Amniotic stem cell (primary cell): ENCODE data around the gene ZBTB46.

Experiments used
- DNase-seq: peaks from one replicate; lab custom pipeline; 2025; lab: John Stamatoyannopoulos, UW

Gene ZBTB46

DNA sequence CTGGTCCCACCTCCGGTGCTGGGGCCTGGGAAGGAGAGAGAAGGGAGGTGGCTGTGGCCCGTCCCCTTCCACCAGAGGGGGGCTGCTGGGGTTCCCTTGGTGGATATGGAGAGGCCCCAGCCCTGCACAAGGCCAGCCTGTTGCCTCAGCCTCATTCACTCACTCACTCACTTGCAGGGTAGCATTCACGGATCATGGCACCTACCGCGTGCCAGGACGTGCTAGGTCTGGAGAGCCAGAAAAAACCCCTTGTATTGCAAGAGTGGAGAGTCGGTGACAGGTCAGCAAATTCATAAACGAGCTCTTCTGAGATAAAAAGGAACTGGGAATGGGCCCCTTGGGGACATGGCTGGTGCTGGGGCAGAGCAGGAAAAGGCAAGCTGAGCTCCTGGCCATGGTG, 6.4 kb upstream of the ZBTB46 start:
- no peak for DNase-seq

DNA sequence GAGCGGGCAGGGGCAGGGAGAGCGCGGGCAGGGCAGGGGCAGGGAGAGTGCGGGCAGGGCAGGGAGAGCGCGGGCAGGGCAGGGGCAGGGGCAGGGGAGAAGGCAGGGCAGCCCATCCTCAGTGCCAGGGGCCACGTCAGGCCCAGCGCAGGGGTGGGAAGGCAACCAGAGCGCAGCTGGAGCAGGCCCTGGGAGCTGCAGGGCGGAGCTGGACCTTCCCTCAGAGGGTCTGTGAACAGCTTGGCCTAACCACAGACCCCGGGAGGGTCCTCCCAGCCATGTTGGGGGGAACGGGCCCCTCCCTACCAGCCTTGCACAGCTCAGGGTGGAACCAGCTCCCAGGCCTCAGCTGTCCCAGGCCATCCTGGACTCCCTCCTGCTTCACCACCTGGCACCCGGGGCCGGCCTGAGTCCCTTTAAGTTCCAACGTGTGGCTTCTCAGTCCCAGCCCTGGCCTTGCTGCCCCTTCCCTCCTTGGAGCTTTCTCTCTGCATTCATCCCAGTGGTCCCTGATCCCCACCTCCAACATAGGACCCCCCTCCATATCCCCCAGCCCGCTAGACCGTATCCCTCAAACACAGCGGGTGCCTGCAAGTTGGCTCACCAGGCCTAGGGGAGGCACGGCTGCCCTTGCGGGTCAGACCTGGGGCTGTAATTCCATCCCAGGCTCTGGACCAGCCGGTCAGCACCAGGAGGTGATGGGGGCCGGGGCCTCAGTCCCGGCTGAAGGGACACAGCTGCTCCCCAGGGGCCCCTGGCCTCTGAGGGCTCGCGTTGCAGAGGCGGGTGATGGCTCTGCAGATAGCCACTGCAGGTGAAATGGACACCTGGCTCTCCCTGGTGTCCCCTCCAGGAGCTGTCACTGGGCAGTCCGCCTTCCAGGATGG, 5.6 kb upstream of the ZBTB46 start:
- DNase-seq, result no peak

DNA sequence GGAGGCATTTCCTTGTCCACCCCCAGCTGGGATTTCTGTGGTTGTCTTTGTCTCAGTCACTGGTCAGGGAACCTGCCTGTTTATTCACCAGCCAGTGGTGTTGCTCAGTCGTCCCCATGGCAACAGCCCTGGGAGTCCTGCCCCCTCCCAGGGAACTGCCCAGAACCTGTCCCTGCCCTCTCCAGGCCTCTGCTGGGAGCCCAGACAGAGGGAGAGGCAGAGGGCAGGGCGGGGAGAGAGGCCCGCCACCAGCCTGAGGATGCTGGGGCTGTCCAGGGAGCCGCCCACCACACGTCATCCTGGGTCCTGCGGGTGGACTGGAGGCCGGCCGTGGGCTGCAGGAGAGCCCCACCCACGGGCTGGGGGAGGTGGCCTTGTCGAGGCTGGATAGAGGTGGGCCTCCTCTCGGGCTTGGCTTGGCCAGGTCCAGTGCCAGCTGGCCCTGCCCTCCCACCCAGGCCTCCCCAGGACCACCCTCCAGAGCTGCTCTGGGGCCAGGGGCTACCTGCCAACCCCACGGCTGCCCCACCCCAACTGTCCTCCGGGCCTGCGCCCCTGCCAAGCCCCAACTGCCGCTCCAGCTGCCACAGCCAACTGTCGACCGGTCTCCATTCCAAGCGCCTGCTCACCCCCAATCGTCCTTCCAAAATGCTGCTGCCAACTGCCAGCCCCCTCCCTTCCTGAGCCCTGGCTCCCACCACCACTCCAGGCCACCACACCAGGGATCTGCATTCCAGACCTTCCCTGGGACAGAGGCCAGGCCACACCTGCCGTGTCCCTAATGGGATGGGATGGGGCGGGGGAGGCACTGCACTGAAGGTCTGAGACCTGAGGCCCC, 4.2 kb upstream of the ZBTB46 start:
- peak; percentile 79 for DNase-seq

- no peak for DNase-seq
These were observed 3.4 kb upstream of the ZBTB46 start for GRCh38 chr20:63834491-63834880.

DNA sequence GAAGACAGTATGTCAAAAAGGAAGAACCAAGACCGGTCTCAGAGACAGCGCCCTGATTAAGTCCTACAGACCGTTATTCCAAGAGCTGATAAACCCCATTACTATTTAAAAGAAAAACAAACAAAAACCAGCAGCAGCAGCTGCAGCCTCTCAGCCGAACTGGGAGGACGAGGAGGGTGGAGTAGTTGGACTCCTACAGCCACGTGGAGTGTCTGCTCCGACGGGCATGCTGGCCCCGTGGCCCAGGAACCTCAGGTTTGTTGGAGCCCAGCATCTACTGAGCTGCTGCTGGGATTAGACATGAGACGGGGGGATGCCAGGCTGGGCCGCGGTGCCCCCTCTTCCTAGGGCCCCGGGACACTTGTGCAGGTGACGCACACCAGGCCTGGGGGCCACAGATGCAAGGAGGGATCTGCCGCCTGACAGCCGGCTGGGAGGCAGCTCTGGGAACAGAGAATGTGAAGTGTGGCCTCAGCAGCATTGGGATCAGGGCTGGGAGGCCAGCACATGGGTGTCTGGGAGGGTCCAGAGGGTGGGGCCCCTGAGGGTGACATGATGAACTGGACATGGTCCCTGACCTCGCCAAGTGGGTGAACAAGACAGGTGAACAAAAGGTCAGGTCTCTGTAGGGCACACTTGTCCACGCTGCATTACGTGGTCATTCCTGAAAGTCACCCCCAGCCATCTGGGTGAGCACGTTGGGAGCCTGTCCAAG, 2.9 kb upstream of the ZBTB46 start:
- no peak for DNase-seq

GRCh38 chr20:63831993-63832686, 1.1 kb upstream of the ZBTB46 start:
- DNase-seq, result no peak

DNA sequence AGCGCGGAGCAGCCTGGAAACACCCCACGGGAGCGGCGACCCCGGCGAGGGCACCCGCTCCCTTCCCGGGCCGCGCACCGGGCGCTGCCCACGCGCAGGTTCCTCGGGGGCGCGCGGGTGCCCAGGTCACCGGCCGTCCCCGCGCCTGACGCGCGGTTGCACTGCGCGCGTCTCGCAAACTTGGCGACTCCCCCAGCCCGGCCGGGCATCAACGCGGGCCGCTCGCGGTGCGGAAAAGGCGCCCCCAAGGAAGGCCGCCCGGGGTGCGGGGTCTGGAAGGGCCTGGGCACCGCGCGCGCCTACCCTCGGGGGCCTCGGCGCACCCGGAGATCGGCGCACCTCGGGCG, 555 bp upstream of the ZBTB46 start:
- no peak for DNase-seq

- DNase-seq, result no peak
These were observed 874 bp downstream of the ZBTB46 start for GRCh38 chr20:63829945-63830835.

DNA sequence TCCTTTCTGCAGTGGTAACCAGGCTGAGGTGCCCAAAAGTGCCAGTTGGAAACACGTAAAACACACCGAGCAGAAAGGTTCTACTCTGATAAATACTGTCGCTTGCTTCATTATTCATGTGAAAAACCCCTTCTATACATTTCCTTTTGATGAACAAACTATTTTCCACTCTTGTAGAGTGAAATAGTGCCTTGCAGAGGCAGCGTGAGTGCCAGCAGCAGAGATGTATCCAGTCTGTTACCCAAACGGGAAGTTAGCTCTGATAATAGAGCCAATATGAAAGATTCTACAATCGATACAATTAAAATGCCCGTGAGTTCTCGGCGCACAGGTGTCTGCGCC, 1.5 kb downstream of the ZBTB46 start:
- DNase-seq, result no peak

DNA sequence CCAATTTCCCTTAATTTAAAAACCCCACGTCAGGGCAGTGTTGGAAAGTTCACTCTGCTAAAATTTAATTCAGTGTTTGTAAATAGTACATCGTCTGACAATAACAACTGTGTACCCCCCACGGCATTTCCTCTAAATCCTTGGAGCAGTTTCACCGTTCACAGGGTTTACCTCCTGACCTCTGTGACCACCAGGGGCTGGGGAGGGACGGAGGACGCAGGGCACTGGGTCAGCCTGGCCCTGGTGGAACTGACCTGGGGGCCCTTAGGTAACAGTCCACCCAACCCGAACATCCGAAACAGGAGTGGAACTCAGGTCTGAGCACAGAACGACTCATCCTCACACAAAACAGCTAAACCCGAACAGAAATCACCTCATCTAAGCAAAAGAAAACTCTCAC, 2.1 kb downstream of the ZBTB46 start:
- DNase-seq, result no peak

- DNase-seq, result no peak
These were observed 2.5 kb downstream of the ZBTB46 start for GRCh38 chr20:63828545-63828944.

DNA sequence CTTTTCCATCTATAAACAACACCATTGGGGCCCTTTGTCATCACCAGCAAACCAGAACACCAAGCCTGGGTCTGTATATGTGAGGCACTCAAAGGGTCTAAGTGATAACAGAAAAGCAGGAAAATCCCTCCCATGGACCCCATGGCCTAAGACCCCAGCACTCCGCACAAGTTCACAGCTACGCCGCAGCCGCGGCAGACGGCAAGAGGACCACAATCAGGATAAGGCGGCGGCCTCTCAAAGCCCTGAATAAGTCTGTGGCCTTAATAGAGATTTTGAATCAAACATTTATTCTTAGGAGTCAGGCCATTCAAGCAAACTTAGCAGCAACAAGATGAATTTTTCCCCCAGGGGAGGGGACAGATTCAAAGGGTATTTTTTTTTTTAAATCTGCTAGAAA, 2.9 kb downstream of the ZBTB46 start:
- no peak for DNase-seq

GRCh38 chr20:63826753-63827152, 4.3 kb downstream of the ZBTB46 start:
- no peak for DNase-seq

DNA sequence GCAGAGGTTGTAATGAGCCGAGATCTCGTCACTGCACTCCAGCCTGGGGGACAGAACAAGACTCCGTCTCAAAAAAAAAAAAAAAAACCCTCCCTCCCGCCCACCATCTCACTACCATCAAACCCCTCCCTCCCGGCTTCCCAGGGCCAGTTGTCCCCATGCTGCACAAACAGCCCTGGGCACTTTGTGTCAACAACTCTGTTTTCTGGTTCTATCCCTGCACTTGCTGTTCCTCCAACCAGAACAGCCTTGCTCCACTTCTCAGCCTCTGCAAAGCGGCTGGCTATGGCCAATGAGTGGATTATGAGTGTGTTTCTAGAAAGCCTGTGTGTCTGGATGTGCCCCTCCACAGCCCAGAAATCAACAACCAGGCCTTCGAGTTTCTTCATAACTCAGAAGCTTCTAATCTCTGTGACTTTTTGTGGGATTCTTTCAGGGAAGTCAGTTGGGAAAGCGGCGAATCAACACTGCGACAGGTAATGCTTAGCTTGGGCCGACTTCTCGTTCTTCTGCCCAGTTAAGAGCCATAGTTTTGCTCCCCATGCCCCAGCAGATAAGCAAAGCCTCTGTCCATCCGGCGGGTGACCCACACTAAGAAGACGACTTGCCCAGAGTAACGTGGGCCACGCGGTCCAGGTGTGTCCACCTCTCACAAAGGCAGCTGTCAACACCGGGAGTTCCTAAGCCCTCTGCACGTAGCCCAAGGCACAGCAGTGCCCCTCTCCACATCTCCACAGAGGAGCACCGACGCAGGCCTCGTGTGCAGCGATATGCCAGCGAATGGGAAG, 5.5 kb downstream of the ZBTB46 start:
- no peak for DNase-seq

GRCh38 chr20:63823691-63824311, 7.3 kb downstream of the ZBTB46 start:
- DNase-seq, result no peak

GRCh38 chr20:63822276-63822696, 8.8 kb downstream of the ZBTB46 start:
- DNase-seq, result no peak

DNA sequence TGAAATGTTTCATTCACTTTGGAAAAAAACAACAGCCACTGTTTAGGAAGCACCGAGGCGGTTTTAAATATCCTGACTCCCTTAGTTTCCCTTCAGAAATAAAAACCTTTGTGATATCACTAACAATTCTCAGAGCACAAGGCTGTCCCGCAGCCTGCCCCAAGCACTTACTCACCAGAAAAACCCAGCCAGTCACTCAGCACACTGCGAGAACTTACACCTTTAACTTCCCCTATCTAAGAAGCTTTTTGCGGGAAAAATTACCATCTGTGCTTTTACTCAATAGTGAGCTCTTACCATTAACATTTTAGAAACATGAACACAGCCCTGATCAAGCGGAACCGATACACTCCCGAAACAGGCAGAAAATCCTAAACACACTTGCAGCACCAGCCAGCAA, 9.3 kb downstream of the ZBTB46 start:
- no peak for DNase-seq

DNA sequence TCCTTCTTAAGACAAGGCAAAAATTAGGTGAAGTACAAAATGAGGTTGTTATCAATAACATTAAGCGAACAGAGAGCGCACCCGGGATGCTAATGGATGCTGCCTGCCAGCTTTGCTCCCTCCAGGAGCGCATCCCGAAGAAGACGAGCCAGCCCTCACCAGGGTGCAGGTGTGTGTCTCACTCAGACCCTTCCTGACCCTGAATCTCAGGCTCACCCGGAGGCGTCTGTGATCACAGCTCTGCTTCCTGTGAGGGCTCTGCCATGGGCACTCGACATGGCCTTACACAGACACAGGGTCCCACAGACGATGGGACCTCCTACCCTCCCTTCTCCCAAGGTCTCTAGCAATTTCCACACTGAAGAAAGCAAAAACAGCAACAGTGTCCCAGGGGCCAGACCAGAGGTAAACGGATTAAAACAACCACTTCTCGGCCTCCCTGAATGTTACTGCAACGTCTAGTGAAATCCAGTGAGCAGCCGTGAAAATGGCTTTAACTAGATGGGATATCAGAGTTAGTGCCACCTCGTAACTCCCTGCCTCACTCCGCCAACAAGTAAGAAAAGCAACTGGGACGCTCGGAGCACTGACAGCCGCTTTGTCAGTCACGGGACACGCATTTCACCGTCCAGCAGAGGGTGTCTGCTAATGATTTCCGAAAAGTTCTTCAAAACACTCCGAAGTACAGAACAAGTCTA, 11.7 kb downstream of the ZBTB46 start:
- no peak for DNase-seq

DNA sequence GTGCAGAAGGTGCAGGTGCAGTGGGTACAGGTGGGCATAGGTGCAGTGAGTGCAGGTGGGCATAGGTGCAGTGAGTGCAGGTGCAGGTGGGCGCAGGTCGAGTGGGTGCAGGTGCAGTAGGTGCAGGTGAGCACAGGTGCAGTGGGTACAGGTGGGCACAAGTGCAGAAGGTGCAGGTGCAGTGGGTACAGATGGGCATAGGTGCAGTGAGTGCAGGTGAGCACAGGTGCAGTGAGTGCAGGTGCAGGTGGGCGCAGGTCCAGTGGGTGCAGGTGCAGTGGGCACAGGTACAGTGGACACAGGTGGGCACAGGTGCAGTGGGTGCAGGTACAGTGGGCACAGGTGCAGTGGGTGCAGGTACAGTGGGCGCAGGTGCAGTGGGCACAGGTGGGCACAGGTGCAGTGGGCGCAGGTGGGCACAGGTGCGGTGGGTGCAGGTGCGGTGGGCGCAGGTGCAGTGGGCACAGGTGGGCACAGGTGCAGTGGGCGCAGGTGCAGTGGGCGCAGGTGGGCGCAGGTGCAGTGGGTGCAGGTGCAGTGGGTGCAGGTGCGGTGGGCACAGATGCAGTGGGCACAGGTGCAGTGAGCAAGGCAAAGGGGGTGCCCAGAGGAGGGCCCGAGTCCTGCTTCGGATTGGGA, 15.3 kb downstream of the ZBTB46 start:
- DNase-seq, result no peak
